Neuronal stem cell (in vitro differentiated cells): ENCODE data around the gene CHMP4A.
"Not testable (repeated sequence)": the region's sequence is repeated elsewhere in the genome, so short reads cannot be mapped to it uniquely, and the experiment has no call there.

Experiments used
- DNase-seq: peaks from one replicate; pipeline ENCODE4 v3.0.0-alpha.2; 2013; ENCODE audit warnings: low spot score
- H2AFZ ChIP-seq: one replicate; pipeline ENCODE4 v1.6.1; 2013; ENCODE audit warnings: mild to moderate bottlenecking, low read length, inconsistent platforms
- H2AK5ac ChIP-seq: 2 replicates; pipeline ENCODE4 v1.6.1; 2013; ENCODE audit warnings: low read depth, mild to moderate bottlenecking, inconsistent platforms, low read length, moderate library complexity, mixed read lengths
- H2BK120ac ChIP-seq: 2 replicates; pipeline ENCODE4 v1.6.1; 2013; ENCODE audit warnings: low read depth, mild to moderate bottlenecking, inconsistent platforms, low read length, moderate library complexity, mixed read lengths
- H2BK12ac ChIP-seq: one replicate; pipeline ENCODE4 v1.6.1; 2013; ENCODE audit warnings: low read length, inconsistent platforms
- H2BK15ac ChIP-seq: 2 replicates; pipeline ENCODE4 v1.6.1; 2013; ENCODE audit warnings: mild to moderate bottlenecking, low read length, inconsistent platforms, mixed read lengths
- H2BK5ac ChIP-seq: one replicate; pipeline ENCODE4 v1.6.1; 2013; ENCODE audit warnings: inconsistent platforms, mild to moderate bottlenecking, low read length, moderate library complexity
- H3K14ac ChIP-seq: one replicate; pipeline ENCODE4 v1.6.1; 2013; ENCODE audit warnings: low read length, inconsistent platforms
- H3K18ac ChIP-seq: 2 replicates; pipeline ENCODE4 v1.6.1; 2013; ENCODE audit warnings: low read length, inconsistent platforms
- H3K23ac ChIP-seq: 2 replicates; pipeline ENCODE4 v1.6.1; 2013; ENCODE audit warnings: low read depth, mild to moderate bottlenecking, mixed read lengths, low read length, inconsistent platforms; ENCODE audit not compliant: poor library complexity
- H3K27ac ChIP-seq: replicated peaks from 3 replicates; pipeline ENCODE4 v1.5.1; 2013; ENCODE audit warnings: low read length, inconsistent platforms
- H3K27me3 ChIP-seq, 3 experiments: 2 replicates each; pipeline ENCODE4 v1.6.1; 2013; ENCODE audit warnings: low read length in 3 of 3, mild to moderate bottlenecking in 2 of 3, inconsistent platforms in 1 of 3, low read depth in 1 of 3, mixed read lengths in 1 of 3, moderate library complexity in 1 of 3; ENCODE audit not compliant: control insufficient read depth in 3 of 3, insufficient read depth in 3 of 3
- H3K36me3 ChIP-seq, 2 donors: replicated peaks in 1 of 2; 2 replicates each; pipeline ENCODE4 v1.6.1; 2013; ENCODE audit warnings: low read length in 2 of 2; ENCODE audit not compliant: control insufficient read depth in 2 of 2, insufficient read depth in 2 of 2
- H3K4ac ChIP-seq: 2 replicates; pipeline ENCODE4 v1.6.1; 2013; ENCODE audit warnings: inconsistent platforms, mild to moderate bottlenecking, low read length, moderate library complexity
- H3K4me1 ChIP-seq, 2 donors: 1 replicate in 1 of 2; 2 replicates in 1 of 2; pipeline ENCODE4 v1.6.1; 2013; ENCODE audit warnings: low read length in 2 of 2, low read depth in 1 of 2; ENCODE audit not compliant: control insufficient read depth in 2 of 2, insufficient read depth in 1 of 2
- H3K4me2 ChIP-seq: one replicate; pipeline ENCODE4 v1.6.1; 2013; ENCODE audit warnings: mild to moderate bottlenecking, low read length, inconsistent platforms; ENCODE audit not compliant: insufficient read depth, poor library complexity, severe bottlenecking
- H3K4me3 ChIP-seq, 2 donors: 2 replicates each; pipeline ENCODE4 v1.5.1; 2013; ENCODE audit warnings: low read length in 2 of 2, mild to moderate bottlenecking in 2 of 2, inconsistent platforms in 1 of 2, moderate library complexity in 1 of 2
- H3K79me1 ChIP-seq: one replicate; pipeline ENCODE4 v1.6.1; 2013; ENCODE audit warnings: low read depth, mild to moderate bottlenecking, inconsistent platforms, low read length, moderate library complexity
- H3K9ac ChIP-seq: one replicate; pipeline ENCODE4 v1.6.1; 2013; ENCODE audit warnings: mild to moderate bottlenecking, low read depth, low read length, inconsistent platforms; ENCODE audit not compliant: poor library complexity
- H3K9me3 ChIP-seq, 2 donors: replicated peaks in 1 of 2; 2 replicates each; pipeline versions ENCODE3 to v1.6.1; 2013; ENCODE audit warnings: low read length in 2 of 2, mild to moderate bottlenecking in 2 of 2, inconsistent platforms in 1 of 2, low read depth in 1 of 2, mixed read lengths in 1 of 2, moderate library complexity in 1 of 2; ENCODE audit not compliant: control insufficient read depth in 2 of 2, insufficient read depth in 1 of 2
- H4K8ac ChIP-seq: one replicate; pipeline ENCODE4 v1.6.1; 2013; ENCODE audit warnings: low read depth, mild to moderate bottlenecking, inconsistent platforms, low read length, moderate library complexity
- H4K91ac ChIP-seq: one replicate; pipeline ENCODE4 v1.6.1; 2013; ENCODE audit warnings: low read length, low read depth, mild to moderate bottlenecking, inconsistent platforms; ENCODE audit not compliant: poor library complexity
- WGBS, 2 donors: extraction: QIAGEN DNeasy Blood & Tissue Kit; methylation state at CpG; one replicate each; pipeline ENCODE4 v1.1.7; 2013; ENCODE audit warnings: missing lambda C conversion rate in 2 of 2, mixed read lengths in 1 of 2; ENCODE audit not compliant: insufficient read length in 2 of 2, insufficient replicate concordance in 1 of 2; ENCODE audit errors: extremely low coverage in 2 of 2; 5-methylcytosine and 5-hydroxymethylcytosine counted together

CHMP4A gene

DNA sequence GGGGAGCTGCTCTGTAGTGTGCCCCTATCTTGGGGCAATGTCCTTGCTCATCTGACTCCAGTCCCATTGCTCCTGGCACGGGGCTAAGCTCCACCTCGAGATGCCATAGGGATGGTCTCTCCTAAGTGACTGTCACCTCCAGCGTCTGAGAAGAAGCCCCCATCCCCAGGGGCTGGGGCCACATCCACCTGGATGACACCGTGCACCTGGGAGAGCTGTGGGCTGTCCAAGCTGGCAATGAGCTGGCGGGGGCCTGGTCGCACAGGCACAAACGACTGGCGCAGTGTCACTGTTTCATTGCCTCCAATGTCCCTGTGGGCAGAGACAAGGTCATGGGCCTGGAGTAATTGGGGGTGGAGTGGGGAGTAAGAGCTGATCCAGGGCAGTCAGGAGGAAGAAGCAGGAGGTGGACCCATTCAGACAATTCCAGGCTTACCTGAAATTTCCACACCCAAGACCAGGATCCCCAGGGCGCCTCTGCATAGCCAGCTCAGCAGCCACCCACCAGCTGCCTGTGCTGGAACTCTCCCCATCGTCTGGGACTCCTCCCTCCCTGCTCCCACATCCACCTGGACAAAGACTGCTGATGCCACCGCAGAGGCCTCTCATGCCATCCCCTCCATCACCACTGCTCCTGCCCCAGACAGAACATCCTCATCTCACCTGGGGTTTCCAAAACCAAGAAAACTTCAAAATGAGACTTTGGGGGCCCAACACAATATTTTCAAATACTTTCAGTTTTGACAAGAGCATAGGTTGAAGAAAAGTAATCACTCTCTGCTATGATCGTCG lies 36.1 kb upstream of the CHMP4A start:
- Histone ChIP-seq H4K91ac (no peak overlapping the region), H3K79me1 (no peaks in the 10 kb centered on the region)

DNA sequence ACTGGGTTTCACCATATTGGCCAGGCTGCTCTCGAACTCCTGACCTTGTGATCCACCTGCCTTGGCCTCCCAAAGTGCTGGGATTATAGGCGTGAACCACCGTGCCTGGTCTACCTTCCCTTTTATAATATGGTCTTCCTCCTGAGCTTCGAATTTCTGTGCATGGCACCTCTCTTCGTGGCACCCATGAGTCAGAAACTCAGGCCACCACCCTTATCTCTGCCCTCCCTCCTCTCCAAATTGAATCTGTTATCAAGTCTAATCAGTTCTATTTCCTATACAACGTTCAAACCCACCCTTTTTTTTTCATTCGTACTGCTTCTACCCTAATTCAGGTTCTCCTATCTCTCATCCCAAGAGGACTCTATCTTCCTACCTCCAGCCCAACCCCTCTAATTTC lies 34.1 kb upstream of the CHMP4A start:
- 100% methylated on average over 2 of the region's 7 CpGs for WGBS, 2 donors
- no peaks in the 10 kb centered on the region for H3K79me1 ChIP-seq

More for the DNA sequence above, 36.1 kb upstream of the CHMP4A start:
- H3K18ac ChIP-seq = no peak overlapping the region
- H3K23ac ChIP-seq = peak overlapping the region; percentile 52
- H3K36me3 ChIP-seq = no peaks in the 10 kb centered on the region
- no peaks in the 10 kb centered on the region for H3K9me3 ChIP-seq
- H2BK12ac ChIP-seq = no peak overlapping the region
- no peak for DNase-seq
- no peak overlapping the region for H3K4me3 ChIP-seq
- no peak overlapping the region for H3K27ac ChIP-seq
- H2AK5ac ChIP-seq = peak overlapping the region; percentile 21
- H3K4me2 ChIP-seq = no peak overlapping the region
- no peak overlapping the region for H2BK5ac ChIP-seq
- peak overlapping the region; percentile 47 for H3K14ac ChIP-seq
- no peak overlapping the region for H2BK120ac ChIP-seq
- no peak overlapping the region for H2BK15ac ChIP-seq
- H3K27me3 ChIP-seq = no peaks in the 10 kb centered on the region
- H2AFZ ChIP-seq = no peak overlapping the region
- no peaks in the 10 kb centered on the region for H3K4me1 ChIP-seq
- H3K9ac ChIP-seq = peak overlapping the region; percentile 13
- no peak overlapping the region for H4K8ac ChIP-seq
- no peak overlapping the region for H3K4ac ChIP-seq
- no CpG with 5 or more reads among the region's 13 CpGs for WGBS, 2 donors

GRCh38 chr14:24246765-24247212 lies 33.5 kb upstream of the CHMP4A start:
- no peak overlapping the region for H3K14ac ChIP-seq
- no peaks in the 10 kb centered on the region for H3K4me1 ChIP-seq
- H4K8ac ChIP-seq = no peak overlapping the region
- no peak overlapping the region for H3K4me2 ChIP-seq
- no peak overlapping the region for H3K18ac ChIP-seq
- H3K4me3 ChIP-seq = no peak overlapping the region
- no peak for DNase-seq
- H3K79me1 ChIP-seq = no peaks in the 10 kb centered on the region
- no peaks in the 10 kb centered on the region for H3K36me3 ChIP-seq
- H3K4ac ChIP-seq = no peak overlapping the region
- no peak overlapping the region for H2BK120ac ChIP-seq
- no peaks in the 10 kb centered on the region for H3K27me3 ChIP-seq
- no peaks in the 10 kb centered on the region for H3K9me3 ChIP-seq
- no peak overlapping the region for H2BK15ac ChIP-seq
- H3K9ac ChIP-seq = no peak overlapping the region
- H2AFZ ChIP-seq = no peak overlapping the region
- H2AK5ac ChIP-seq = no peak overlapping the region
- H2BK5ac ChIP-seq = no peak overlapping the region
- H4K91ac ChIP-seq = no peak overlapping the region
- H2BK12ac ChIP-seq = no peak overlapping the region
- no peak overlapping the region for H3K27ac ChIP-seq
- no CpG with 5 or more reads among the region's 3 CpGs for WGBS, 2 donors
- H3K23ac ChIP-seq = no peak overlapping the region

More for the DNA sequence above, 34.1 kb upstream of the CHMP4A start:
- Histone ChIP-seq H3K18ac (no peak overlapping the region), H2BK12ac (no peak overlapping the region), H2AK5ac (no peak overlapping the region), H3K4me3 (no peak overlapping the region), H3K4me1 (no peaks in the 10 kb centered on the region), H3K27me3 (no peaks in the 10 kb centered on the region), H2BK5ac (no peak overlapping the region), H3K23ac (no peak overlapping the region), H3K4me2 (no peak overlapping the region), H2BK120ac (no peak overlapping the region), H3K4ac (no peak overlapping the region), H3K9me3 (no peaks in the 10 kb centered on the region), H3K9ac (no peak overlapping the region), H2AFZ (no peak overlapping the region), H4K91ac (no peak overlapping the region), H3K27ac (no peak overlapping the region), H3K14ac (no peak overlapping the region), H4K8ac (no peak overlapping the region), H2BK15ac (no peak overlapping the region), H3K36me3 (no peaks in the 10 kb centered on the region)
- DNase-seq = no peak

DNA sequence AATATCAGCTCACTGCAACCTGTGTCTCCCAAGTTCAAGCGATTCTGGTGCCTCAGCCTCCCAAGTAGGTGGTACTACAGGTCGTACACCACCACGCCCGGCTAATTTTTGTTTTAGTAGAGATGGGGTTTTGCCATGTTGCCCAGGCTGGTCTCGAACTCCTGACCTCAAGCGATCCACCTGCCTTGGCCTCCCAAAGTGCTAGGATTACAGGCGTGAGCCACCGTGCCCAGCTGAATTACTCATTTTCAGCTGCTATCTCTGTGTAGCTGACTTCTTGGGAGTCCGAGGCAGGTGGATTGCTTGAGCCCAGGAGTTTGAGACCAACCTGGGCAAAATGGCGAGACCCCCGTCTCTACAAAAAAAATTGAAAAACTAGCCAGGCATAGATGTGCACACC lies 32.1 kb upstream of the CHMP4A start:
- H2AFZ ChIP-seq, H3K9ac ChIP-seq, H3K27me3 ChIP-seq, H2BK120ac ChIP-seq, H3K36me3 ChIP-seq, H2AK5ac ChIP-seq, H2BK15ac ChIP-seq, H3K4me2 ChIP-seq, H4K8ac ChIP-seq, H3K4me3 ChIP-seq, H3K4ac ChIP-seq, H4K91ac ChIP-seq, DNase-seq, H3K4me1 ChIP-seq, H3K14ac ChIP-seq, H3K23ac ChIP-seq, H3K18ac ChIP-seq, H2BK5ac ChIP-seq, H3K79me1 ChIP-seq, H3K27ac ChIP-seq, H2BK12ac ChIP-seq, H3K9me3 ChIP-seq: not testable (repeated sequence)
- no CpG with 5 or more reads among the region's 11 CpGs for WGBS, 2 donors
